Caco-2 (cell line): ENCODE measurements around the gene KCNH2. TPM values are rescaled to one million over a fixed set of nuclear protein-coding genes. Genes with fewer than 3 reads are reported as not detected.

Experiments used
- BruUV-seq: library from RNA; stranded (reverse); fragments of 400-500 nt; replicated peaks from 2 replicates; lab custom pipeline; 2021; lab: Mats Ljungman, UMichigan
- CTCF ChIA-PET: fragments of 300-600 bp; sonication (Branson Sonifier 250); formaldehyde crosslinking; loops from one replicate; lab custom pipeline; 2022; ENCODE audit warnings: antibody characterized with exemption; lab: Charles Lee
- POLR2A ChIA-PET: fragments of 300-600 bp; sonication (Branson Sonifier 250); formaldehyde crosslinking; loops from one replicate; lab custom pipeline; 2022; ENCODE audit warnings: antibody characterized with exemption; lab: Charles Lee
- DNase-seq, 2 experiments: peaks; one replicate each; pipeline versions ENCODE4 v3.0.0 to v3.0.0-alpha.2; 2020 to 2022
- H3K27me3 ChIP-seq: replicated peaks from 2 replicates; pipeline ENCODE4 v1.6.0; 2011; ENCODE audit warnings: low read length; ENCODE audit not compliant: control insufficient read depth, insufficient read depth
- H3K36me3 ChIP-seq: 2 replicates; pipeline ENCODE4 v1.5.1; 2011; ENCODE audit warnings: low read length; ENCODE audit not compliant: control insufficient read depth, insufficient read depth
- H3K4me1 ChIP-seq: fragments of 250-450 bp; sonication (Bioruptor Pico); 2 replicates; pipeline ENCODE4 v1.5.1; 2020; ENCODE audit warnings: mild to moderate bottlenecking
- H3K4me3 ChIP-seq: 2 replicates; pipeline ENCODE4 v1.5.1; 2011; ENCODE audit warnings: low read depth, mild to moderate bottlenecking, control low read depth, low read length
- H3K9me3 ChIP-seq: fragments of 250-450 bp; sonication (Bioruptor Pico); 2 replicates; pipeline ENCODE4 v1.5.1; 2020; ENCODE audit warnings: mild to moderate bottlenecking, moderate library complexity
- H3K27ac Mint-ChIP-seq: one replicate; pipeline ENCODE4 v1.8.0; 2022; ENCODE audit warnings: mixed read lengths; ENCODE audit not compliant: unreplicated experiment
- H3K27me3 Mint-ChIP-seq: one replicate; pipeline ENCODE4 v1.8.0; 2022; ENCODE audit warnings: mixed read lengths; ENCODE audit not compliant: insufficient read depth, unreplicated experiment
- H3K36me3 Mint-ChIP-seq: one replicate; pipeline ENCODE4 v1.8.0; 2022; ENCODE audit warnings: mild to moderate bottlenecking, mixed read lengths; ENCODE audit not compliant: insufficient read depth, unreplicated experiment
- H3K4me1 Mint-ChIP-seq: one replicate; pipeline ENCODE4 v1.8.0; 2022; ENCODE audit warnings: low read depth, mixed read lengths; ENCODE audit not compliant: unreplicated experiment
- H3K4me3 Mint-ChIP-seq: one replicate; pipeline ENCODE4 v1.8.0; 2022; ENCODE audit warnings: mild to moderate bottlenecking, moderate library complexity, mixed read lengths; ENCODE audit not compliant: unreplicated experiment
- H3K9me3 Mint-ChIP-seq: one replicate; pipeline ENCODE4 v1.8.0; 2022; ENCODE audit warnings: mixed read lengths; ENCODE audit not compliant: unreplicated experiment
- CTCF ChIP-seq, 2 experiments: fragments of 200-600 bp in 1 of 2; IDR thresholded peaks; 1 replicate in 1 of 2; 2 replicates in 1 of 2; pipeline versions ENCODE4 v1.5.1 to v1.8.0; 2011 to 2022; ENCODE audit warnings: antibody characterized with exemption in 1 of 2, control low read depth in 1 of 2, inconsistent platforms in 1 of 2, low read depth in 1 of 2, low read length in 1 of 2, mild to moderate bottlenecking in 1 of 2, moderate library complexity in 1 of 2; ENCODE audit not compliant: insufficient read depth in 1 of 2, severe bottlenecking in 1 of 2, unreplicated experiment in 1 of 2
- intact Hi-C: fragments of 100-400 bp; cut with micrococcal nuclease; formaldehyde crosslinking; loops from one replicate; pipeline ENCODE4 v1.10.0; 2022; ENCODE audit not compliant: unreplicated experiment
- total RNA-seq: library from RNA; stranded (reverse); gene quantifications from 2 replicates; pipeline ENCODE4 v1.2.3, GENCODE V29; 2022

The KCNH2 gene
- total RNA-seq, 1 experiment from 2014 or later = 0.66 TPM

GRCh38 chr7:151013733-151014497, 35.8 kb upstream of the KCNH2 start:
- Mint-ChIP-seq H3K4me1 (peaks cover 10% of the 10 kb centered on the region), H3K9me3 (no peaks in the 10 kb centered on the region), H3K36me3 (no peaks in the 10 kb centered on the region), H3K27ac (peak overlapping the region; percentile 66), H3K27me3 (no peaks in the 10 kb centered on the region), H3K4me3 (peak overlapping the region; percentile 61)
- no peaks in the 10 kb centered on the region for H3K36me3 ChIP-seq
- POLR2A ChIA-PET = no interaction called here
- no peaks in the 10 kb centered on the region for H3K9me3 ChIP-seq
- CTCF ChIA-PET = interaction anchor here (1.0 kb wide), 1 partner anchor 49 kb away, joined by 6 read pairs; no protein-coding TSS in a partner anchor
- H3K27me3 ChIP-seq = no peaks in the 10 kb centered on the region
- H3K4me3 ChIP-seq = no peak overlapping the region
- peak in 1 of 2 experiments; percentile 64 for DNase-seq
- H3K4me1 ChIP-seq = peaks cover 31% of the 10 kb centered on the region
- TF ChIP-seq CTCF (IDR thresholded peaks at IDR 0.05; ENCODE audit: insufficient read depth in 1 of 2, low read depth in 1 of 2, low read length in 1 of 2, severe bottlenecking in 1 of 2, unreplicated experiment in 1 of 2) = no peak
- BruUV-seq = no TSS peak
- intact Hi-C loops = loop anchor here (1.0 to 5.0 kb wide), 2 partner anchors 14 to 98 kb away; partner anchors contain the start of gene ABCB8

- POLR2A ChIA-PET = no interaction called here
- no peak for TF ChIP-seq CTCF (IDR thresholded peaks at IDR 0.05; ENCODE audit: insufficient read depth in 1 of 2, low read depth in 1 of 2, low read length in 1 of 2, severe bottlenecking in 1 of 2, unreplicated experiment in 1 of 2)
- intact Hi-C loops = loop anchor here (1.0 to 5.0 kb wide), 2 partner anchors 15 to 99 kb away; partner anchors contain the start of gene ABCB8
- Histone ChIP-seq H3K27me3 (no peaks in the 10 kb centered on the region), H3K4me1 (peaks cover 29% of the 10 kb centered on the region), H3K4me3 (no peak overlapping the region), H3K9me3 (no peaks in the 10 kb centered on the region), H3K36me3 (no peaks in the 10 kb centered on the region)
- BruUV-seq = no TSS peak
- H3K4me3 Mint-ChIP-seq = no peak overlapping the region
- CTCF ChIA-PET = no interaction called here
- H3K27ac Mint-ChIP-seq = no peak overlapping the region
- H3K4me1 Mint-ChIP-seq = peaks cover 10% of the 10 kb centered on the region
- no peaks in the 10 kb centered on the region for H3K36me3 Mint-ChIP-seq
- H3K9me3 Mint-ChIP-seq = no peaks in the 10 kb centered on the region
- no peaks in the 10 kb centered on the region for H3K27me3 Mint-ChIP-seq
- no peak for DNase-seq
Measured at GRCh38 chr7:151013356-151013732, 35.2 kb upstream of the KCNH2 start.

- no peaks in the 10 kb centered on the region for H3K27me3 Mint-ChIP-seq
- H3K4me1 Mint-ChIP-seq = peaks cover 10% of the 10 kb centered on the region
- peak in 1 of 2 experiments; percentile 57 for DNase-seq
- H3K36me3 ChIP-seq = no peaks in the 10 kb centered on the region
- H3K4me1 ChIP-seq = peaks cover 27% of the 10 kb centered on the region
- H3K4me3 ChIP-seq = no peak overlapping the region
- no peaks in the 10 kb centered on the region for H3K9me3 ChIP-seq
- no peaks in the 10 kb centered on the region for H3K36me3 Mint-ChIP-seq
- no TSS peak for BruUV-seq
- H3K27ac Mint-ChIP-seq = peak overlapping the region; percentile 53
- TF ChIP-seq CTCF (IDR thresholded peaks at IDR 0.05; ENCODE audit: insufficient read depth in 1 of 2, low read depth in 1 of 2, low read length in 1 of 2, severe bottlenecking in 1 of 2, unreplicated experiment in 1 of 2) = peak in 1 of 2 experiments; percentile 60
- H3K27me3 ChIP-seq = no peaks in the 10 kb centered on the region
- H3K4me3 Mint-ChIP-seq = no peak overlapping the region
- intact Hi-C loops = loop anchor here (1.0 to 5.0 kb wide), 2 partner anchors 15 to 99 kb away; partner anchors contain the start of gene ABCB8
- CTCF ChIA-PET = interaction anchor here (1.1 to 1.2 kb wide), 2 partner anchors 15 to 50 kb away, joined by 3 to 5 read pairs; partner anchors contain the start of gene ABCB8
- POLR2A ChIA-PET = no interaction called here
- no peaks in the 10 kb centered on the region for H3K9me3 Mint-ChIP-seq
Measured at GRCh38 chr7:151012911-151013347, 34.8 kb upstream of the KCNH2 start.
